GM18511 (cell line): ENCODE measurements around the gene USP2.
"Not testable (repeated sequence)": the region's sequence is repeated elsewhere in the genome, so short reads cannot be mapped to it uniquely, and the experiment has no call there.

ENCODE experiments used
- ATAC-seq: cut with Tn5 transposase; IDR thresholded peaks from one replicate; pipeline ENCODE4 v1.9.1; 2021; ENCODE audit warnings: mild to moderate bottlenecking, moderate library complexity; ENCODE audit not compliant: unreplicated experiment

USP2 gene

DNA sequence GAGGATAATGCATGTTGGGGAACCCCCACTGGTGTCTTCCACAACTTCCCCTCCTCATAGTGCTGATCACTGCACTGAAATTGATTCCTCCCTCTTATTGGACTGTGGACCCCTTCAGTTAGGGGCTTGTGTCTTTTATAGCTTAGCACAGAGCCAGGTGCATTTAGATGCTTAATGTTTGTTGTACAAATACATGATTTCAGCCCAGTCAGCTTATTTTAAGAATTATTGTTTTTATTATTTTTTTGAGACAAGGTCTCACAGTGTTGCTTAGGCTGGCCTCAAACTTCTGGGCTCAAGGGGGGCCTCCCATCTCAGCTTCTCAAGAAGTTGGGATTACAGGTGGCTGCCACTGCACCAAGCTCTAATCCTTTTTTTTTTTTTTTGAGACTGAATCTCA is 33.2 kb upstream of the USP2 start:
- no peak for ATAC-seq

DNA sequence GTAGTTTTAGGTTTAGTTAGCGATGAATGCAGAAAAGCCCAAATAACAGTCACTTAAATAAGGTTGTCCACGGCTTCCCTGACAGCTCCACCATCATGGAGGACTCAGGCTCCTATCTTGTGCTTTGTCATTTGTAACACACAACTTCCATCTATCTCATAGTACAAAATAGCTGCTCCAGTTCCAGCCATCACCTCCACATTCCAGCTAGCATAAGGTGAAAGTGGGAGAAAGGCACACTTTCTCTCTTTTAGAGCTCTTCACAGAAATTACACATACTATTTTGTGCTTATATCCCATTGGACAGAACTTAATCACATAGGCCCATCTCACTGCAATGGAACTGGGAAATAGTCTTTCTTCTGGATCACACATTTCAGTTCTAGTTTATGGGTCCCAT is 32.8 kb upstream of the USP2 start:
- ATAC-seq = no peak

DNA sequence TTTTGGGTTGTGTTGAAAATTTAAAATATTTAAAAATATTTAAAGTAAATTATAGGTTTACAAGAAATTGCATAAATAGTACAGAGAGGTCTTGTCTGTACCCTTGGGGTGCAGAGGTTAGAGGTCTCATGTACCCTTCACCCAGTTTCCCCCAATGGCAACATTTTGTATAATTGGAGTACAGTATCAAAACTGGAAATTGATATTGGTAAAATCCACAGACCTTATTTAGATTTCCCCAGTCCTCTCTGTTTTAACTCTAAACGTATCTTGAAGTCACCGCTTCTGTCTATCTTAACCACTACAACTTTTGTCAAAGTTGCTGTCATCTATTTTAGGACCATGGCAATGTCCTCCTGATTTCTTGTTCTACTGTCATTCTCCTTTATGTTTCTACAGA is 30.6 kb upstream of the USP2 start:
- ATAC-seq = no peak

DNA sequence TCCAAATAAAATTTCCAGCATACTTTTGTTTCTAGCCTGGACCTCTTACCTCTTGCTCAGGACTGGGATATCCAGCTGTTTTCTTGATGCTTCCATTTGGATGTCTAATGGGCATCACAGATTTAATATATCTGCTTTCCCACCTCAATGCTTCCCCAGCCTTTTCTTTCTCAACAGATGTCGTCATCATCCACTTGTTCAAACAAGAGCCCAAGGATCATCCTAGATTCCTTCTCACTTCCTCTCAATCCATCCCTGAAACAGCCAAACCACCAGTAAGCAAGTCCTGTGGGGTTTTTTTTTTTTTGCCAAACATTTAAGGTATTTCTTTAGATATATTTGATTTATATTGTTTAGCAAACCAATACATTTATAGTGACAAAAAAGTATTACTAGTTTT is 29.0 kb upstream of the USP2 start:
- ATAC-seq = no peak

DNA sequence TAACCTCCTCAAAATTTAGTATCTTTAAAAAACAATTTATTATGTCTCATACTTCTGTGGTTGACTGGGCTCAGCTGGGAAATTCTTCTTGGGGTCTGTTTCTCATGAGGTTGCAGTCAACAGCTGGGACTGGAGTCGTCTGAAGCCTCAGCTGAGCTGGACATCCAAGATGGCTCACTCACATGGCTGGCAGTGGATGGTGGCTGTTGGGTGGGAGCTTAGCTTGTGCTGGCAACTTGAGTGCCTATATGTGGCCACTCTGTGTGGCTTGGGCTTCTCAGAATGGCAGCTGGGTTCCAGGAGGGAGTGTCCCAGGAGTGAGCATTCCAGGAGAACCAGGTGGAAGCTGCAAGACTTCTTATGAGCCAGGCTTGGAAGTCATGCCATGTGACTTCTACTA is 28.2 kb upstream of the USP2 start:
- ATAC-seq = no peak

DNA sequence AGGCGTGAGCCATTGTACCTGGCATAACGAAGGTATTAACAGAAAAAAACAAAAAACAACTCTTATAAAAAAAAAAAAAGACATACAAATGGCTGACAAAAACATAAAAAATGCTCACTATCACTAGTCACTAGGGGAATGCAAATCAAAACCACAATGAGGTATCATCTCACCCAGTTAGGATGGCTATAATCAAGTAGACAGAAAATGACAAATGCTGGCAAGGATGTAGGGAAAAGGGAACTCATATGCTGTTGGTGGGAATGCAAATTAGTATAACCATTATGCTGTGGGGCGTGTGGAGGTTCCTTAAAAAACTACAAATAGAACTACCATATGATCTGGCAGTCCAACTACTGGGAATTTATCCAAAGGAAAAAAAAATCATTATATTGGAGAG is 24.5 kb upstream of the USP2 start:
- no peak for ATAC-seq

DNA sequence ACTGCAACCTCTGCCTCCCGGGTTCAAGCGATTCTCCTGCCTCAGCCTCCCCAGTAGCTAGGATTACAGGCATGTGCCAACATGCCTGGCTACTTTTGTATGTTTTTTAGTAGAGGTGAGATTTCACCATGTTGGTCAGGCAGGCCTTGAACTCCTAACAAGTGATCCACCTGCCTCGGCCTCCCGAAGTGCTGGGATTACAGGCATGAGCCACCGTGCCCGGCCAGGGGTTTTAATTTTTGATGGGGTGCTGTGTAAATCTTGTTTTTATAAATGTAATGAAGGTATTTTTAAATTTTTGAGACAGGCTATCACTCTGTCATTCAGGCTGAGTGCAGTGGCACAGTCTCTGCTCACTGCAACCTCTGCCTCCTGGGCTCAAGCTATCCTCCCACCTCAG is 24.0 kb upstream of the USP2 start:
- not testable (repeated sequence) for ATAC-seq

DNA sequence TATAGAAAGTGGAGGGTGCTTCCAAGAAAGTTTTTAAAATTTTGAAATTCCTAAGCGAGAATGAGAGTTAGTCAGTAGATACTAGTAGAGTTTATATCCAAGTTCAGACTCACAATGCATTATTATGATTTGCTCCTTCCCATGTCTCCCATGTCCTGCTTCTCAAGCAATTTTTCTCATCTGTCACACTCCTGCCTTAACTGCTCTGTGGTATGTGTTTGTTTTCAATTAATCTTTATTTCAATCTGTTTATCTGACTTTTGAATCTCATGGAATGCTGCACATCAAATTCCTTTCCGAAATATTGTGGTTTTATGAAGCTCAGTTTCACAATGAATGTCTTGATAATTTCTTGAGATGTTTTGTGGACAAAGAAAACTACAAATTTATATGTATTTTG is 23.4 kb upstream of the USP2 start:
- no peak for ATAC-seq

DNA sequence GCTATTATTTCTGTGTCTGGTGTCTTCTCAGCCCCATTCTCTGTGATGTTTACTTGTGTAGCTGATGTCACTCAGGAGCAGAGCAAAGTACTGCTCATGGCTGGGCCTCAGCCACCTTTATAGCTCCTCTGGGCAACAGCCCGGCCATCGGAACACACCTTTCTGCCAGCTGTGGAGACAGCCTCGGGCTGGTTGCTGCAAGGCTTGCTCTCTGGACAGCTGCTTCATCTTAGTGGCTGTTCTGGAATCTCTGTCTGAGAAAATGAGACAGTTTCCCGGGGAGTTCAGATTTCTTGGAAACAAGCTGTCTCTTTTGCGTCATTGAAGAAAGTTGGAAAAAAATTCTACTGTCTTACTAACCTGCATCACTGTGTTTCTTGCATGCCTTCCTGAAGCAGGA is 21.5 kb upstream of the USP2 start:
- ATAC-seq = no peak

DNA sequence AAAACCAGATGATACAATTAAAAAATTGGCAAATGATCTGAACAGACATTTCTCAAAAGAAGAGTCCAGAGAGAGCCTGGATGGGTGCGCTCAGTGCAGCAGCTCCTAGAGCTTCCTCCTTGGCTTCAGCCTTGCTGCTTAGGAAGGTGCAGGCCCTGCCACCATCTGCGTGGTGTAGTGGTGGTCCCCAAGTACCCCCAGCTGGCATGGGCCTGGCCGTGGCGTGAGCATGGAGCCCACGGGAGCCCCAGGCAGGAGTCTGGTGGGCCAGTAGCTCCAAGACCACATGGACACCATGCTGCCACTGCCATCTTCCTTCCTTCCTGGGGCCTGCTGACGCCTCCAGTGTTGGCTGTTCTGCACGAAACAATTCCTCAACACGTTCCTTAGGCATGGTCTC is 21.0 kb upstream of the USP2 start:
- ATAC-seq = no peak

DNA sequence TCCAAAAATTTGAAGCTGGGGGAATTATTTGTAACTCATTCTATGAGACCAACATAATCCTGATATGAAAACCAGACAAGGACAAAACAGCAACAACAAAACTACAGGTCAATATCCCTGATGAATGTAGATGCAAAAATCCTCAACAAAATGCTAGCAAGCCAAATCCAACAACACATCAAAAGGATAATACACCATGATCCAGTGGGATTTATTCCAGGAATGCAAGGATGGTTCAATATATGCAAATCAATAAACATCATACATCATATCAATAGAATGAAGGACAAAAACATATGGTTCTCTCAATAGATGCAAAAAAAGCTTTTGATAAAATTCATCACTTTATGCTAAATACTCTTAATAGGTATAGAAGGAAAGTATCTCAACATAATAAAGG is 19.4 kb upstream of the USP2 start:
- no peak for ATAC-seq

DNA sequence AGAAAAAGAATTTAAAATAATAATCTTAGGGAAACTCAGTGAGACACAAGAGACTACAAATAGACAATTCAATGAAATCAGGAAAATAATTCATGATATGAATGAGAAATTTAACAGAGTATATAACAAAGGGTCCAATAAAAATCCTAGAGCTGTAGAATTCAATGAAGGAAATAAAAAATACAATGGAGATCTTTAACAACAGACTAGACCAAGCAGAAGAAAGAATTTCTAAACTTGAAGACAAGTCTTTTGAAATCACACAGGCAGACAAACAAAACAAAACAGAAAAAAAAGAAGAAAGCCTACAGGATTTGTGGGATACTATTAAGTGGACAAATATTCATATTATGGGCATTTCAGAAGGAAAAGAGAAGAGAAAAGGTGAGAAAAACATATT is 16.2 kb upstream of the USP2 start:
- ATAC-seq = no peak

DNA sequence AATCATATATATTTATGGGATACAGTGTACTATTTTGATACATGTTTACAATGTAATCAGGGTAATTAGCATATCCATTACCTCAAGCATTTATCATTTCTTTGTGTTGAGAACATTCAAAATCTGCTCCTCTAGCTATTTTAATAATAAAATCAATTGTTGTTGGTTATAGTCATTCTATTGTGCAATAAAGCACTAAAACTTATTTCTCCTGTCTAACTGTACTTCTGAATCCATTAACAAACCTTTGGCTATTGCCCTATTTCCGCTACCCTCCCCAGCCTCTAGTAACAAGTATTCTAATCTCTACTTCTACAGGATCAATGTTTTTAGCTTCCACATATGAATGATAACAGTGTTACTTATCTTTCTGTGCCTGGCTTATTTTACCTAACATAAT is 15.3 kb upstream of the USP2 start:
- no peak for ATAC-seq

DNA sequence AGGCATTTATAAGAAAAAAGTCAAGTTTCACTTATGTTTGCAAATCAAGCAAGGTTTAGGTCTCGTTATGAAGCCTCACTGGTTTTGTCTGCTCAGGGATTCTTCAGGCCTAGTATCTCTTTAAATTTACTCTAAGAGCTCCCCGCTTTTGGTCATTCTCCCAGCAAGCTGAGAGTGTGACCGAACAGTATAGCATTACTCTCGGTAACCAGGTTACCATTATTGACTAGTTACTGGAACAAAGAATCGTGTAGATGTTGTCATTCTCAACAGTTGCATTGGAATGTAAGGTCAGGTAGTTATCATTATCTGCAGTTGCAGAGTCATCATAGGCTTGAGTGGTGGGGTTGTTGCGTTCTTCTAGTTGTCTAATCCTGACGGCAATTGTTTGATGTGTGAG is 9.8 kb upstream of the USP2 start:
- no peak for ATAC-seq

DNA sequence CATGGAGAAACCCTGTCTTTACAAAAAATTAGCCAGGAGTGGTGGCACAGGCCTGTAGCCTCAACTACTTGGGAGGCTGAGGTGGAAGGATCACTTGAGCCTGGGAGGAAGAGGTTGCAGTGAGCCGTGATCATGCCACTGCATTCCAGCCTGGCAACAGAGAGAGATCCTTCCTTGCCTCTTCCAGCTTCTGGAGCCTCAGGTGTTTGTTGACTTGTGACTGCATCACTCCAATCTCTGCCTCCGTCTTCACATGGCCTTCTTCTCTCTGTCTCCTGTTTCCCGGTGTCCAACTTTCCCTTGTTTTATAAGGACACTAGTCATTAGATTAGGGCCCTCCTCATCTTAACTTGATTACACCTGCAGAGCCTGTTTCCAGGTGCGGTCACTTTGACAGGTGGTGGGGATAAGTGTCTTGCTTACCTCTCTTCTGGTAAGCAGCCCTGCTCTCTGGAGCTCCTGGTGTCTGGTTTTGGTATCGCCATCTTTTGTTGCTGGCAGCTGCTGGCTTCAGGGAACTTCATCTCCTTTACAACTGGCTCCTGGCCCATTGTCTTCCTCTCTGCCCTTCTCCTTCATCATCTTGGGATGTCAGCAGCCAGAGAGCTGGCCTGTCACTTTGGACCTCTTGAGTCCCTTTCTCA is 8.2 kb upstream of the USP2 start:
- no peak for ATAC-seq

DNA sequence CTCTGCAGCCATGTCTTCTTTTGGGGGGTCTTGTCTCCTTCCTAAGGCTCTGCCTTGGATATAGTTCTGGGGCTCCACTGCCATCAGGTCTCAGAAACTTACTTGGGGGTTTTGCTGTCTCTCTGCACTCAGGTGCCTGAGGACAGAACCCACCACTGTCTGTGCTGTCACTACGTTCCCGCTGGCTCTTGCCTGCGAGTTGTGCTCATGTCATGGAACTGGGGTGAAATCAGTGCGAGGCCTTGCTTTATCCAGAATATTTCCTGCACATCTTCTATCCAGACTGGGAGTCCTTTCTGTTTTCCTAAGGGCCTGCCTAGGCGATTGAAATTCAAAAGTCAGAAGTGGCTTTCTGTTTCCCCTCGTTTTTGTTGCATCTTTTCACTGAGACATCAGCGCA is 6.6 kb upstream of the USP2 start:
- ATAC-seq = no peak

DNA sequence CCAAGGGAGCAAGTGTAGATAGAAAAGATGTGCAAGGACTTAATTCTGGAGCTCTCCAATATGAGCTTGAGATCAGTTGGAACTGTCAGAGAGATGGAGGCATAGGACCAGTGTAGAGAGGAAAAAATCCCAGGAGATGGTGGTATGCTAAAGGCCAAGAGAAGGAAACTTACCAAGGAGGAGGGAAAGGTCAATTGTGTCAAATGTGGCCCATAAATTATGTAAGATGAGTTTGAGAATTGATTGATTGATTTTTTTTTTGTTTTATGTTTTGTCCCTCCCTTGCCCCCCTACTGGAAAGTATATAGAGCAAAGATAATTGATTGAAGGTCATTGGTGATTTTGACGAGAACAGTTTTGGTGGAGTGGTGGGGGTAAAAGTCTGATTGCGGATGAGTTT is 2.8 kb upstream of the USP2 start:
- no peak for ATAC-seq

DNA sequence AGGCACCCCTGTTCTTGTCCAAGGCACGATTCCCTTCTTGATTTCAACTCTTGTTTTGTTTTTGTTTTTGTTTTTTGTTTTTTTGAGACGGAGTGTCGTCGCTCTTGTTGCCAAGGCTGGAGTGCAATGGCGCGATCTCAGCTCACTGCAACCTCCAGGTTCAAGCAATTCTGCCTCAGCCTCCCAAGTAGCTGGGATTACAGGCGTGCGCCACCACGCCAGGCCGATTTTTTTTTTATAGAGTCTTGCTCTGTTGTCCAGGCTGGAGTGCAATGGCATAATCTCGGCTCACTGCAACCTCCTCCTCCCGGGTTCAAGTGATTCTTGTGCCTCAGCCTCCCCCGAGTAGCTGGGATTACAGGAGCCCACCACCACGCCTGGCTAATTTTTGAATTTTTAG is 1.0 kb upstream of the USP2 start:
- not testable (repeated sequence) for ATAC-seq

DNA sequence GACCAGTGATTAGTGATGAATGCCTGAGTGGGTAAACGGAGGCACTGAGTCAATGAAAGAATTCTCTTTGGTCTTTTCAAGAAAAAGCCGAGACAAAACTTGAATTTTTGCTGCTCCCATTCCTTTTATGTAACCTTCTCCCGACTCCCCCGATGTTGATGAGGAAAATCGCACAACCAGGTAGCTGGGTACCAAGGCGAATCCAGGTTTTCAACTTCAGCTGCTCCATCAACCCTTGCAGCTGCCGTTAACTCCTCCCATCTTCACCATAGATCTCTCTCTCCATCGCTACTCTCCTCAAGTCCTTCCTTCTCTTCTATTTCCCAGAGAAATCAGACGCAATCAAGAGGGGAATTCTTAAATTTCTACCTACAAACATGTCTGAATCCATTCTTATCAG is 611 bp upstream of the USP2 start:
- no peak for ATAC-seq

DNA sequence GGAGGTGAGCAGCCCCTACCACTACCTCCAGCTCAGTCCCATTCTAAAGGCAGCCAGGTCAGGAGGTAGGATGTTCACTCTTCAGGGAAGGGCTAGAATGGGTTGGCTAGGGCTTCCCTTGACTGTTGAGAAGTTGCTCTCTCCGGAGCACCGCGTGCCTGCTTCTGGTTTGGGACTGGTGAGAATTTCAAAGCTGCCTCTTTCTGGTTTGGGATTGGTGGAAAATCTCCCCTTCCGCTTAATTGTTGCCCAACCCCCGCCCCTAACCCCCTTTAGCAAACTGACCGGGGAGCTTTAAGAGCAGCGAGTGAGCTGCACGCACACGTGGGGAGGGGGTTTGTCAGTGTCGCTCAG is 686 bp downstream of the USP2 start:
- ATAC-seq = no peak

DNA sequence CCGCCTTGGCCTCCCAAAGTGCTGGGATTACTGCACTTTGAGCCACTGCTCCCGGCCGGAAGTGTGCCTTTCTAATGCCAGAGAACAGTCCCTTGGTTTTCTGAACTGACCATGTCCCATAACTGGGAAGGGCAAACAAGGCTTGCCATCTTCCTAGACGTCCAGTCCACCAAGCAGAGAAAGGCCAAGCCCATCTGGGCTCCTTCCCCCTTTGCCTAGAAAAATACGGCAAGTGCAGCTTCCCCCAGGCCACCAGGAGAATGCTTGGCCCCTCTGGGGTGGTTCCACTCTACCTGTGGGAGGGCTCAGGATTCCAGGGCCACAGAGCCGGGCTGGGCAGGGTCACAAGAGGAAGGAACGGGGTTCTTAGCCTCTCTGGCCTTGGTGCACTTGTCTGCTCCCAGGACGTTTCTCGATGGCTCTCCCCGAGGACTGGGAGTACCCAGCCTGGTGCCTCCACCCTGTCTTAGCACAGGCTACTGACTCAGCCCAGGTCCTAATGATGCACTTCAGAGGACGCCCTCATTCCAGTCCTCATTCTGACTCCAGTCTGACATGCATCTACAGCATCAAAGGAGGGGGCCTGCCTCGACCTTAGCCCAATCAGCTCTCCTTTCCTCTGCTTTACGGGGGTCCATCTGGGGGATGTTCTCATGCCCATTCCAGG is 1.2 kb downstream of the USP2 start:
- ATAC-seq = no peak

DNA sequence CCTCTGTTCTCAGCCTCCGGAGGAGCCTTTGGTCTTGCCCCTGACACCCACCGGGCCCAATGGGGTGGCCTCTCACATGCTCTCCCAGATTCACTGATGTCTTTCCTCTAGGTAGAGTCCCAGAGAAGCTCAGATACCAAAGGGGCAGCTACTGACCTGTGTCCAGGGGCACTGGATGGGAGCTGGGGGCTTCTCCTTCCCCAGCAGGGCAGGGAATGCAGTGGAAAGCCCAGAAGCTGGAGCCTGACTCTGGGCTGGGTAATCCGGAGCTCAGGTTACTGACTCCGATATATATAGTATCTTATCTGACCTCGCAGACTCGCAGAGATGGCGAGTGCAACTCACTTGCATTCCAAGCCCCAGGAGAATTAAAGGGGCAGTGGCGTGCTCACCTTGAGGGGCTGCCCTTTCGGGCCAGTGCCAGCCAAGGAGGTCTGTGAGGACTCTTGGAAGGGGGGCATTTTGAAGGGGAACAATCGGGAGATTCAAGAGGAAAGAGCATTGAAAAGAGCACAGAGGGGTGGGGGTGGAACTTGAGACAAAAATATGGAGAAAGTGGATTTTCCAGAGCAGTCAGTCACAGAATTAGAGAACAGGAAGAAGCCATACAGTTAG is 2.5 kb downstream of the USP2 start:
- ATAC-seq = no peak
